Activated naive CD4-positive, alpha-beta T cell treated with anti-CD3 and anti-CD28 coated beads, Interleukin-2, amount 50 U/mL, for 24 hours (primary cell): ENCODE results near the gene CILP2.

ENCODE experiments used
- H3K27ac Mint-ChIP-seq: one replicate; pipeline ENCODE4 v1.8.0; 2021; ENCODE audit warnings: mild to moderate bottlenecking, mixed read lengths
- H3K27me3 Mint-ChIP-seq: one replicate; pipeline ENCODE4 v1.8.0; 2021; ENCODE audit warnings: mixed read lengths
- H3K36me3 Mint-ChIP-seq: one replicate; pipeline ENCODE4 v1.8.0; 2021; ENCODE audit warnings: mixed read lengths
- H3K4me1 Mint-ChIP-seq: one replicate; pipeline ENCODE4 v1.8.0; 2021; ENCODE audit warnings: mixed read lengths
- H3K4me3 Mint-ChIP-seq: one replicate; pipeline ENCODE4 v1.8.0; 2021; ENCODE audit warnings: mild to moderate bottlenecking, mixed read lengths
- H3K9me3 Mint-ChIP-seq: one replicate; pipeline ENCODE4 v1.8.0; 2021; ENCODE audit warnings: mixed read lengths

CILP2 gene

GRCh38 chr19:19544257-19544953 is 6.3 kb downstream of the CILP2 start:
- Mint-ChIP-seq H3K4me3 (no peak overlapping the region), H3K4me1 (peaks cover 9% of the 10 kb centered on the region), H3K36me3 (no peaks in the 10 kb centered on the region), H3K9me3 (no peaks in the 10 kb centered on the region), H3K27ac (no peak overlapping the region), H3K27me3 (no peaks in the 10 kb centered on the region)

- Mint-ChIP-seq H3K27me3 (no peaks in the 10 kb centered on the region), H3K36me3 (no peaks in the 10 kb centered on the region), H3K27ac (no peak overlapping the region), H3K9me3 (no peaks in the 10 kb centered on the region), H3K4me1 (peaks cover 9% of the 10 kb centered on the region), H3K4me3 (no peak overlapping the region)
These were observed 7.0 kb downstream of the CILP2 start for GRCh38 chr19:19544954-19545591.

- H3K4me1 Mint-ChIP-seq, result peaks cover 6% of the 10 kb centered on the region
- no peaks in the 10 kb centered on the region for H3K27me3 Mint-ChIP-seq
- H3K9me3 Mint-ChIP-seq, result no peaks in the 10 kb centered on the region
- H3K27ac Mint-ChIP-seq, result no peak overlapping the region
- H3K36me3 Mint-ChIP-seq, result no peaks in the 10 kb centered on the region
- H3K4me3 Mint-ChIP-seq, result no peak overlapping the region
These were observed 7.6 kb downstream of the CILP2 start for GRCh38 chr19:19545707-19546106.

GRCh38 chr19:19546751-19547162 is 8.7 kb downstream of the CILP2 start:
- Mint-ChIP-seq H3K9me3 (no peaks in the 10 kb centered on the region), H3K4me3 (no peak overlapping the region), H3K27ac (no peak overlapping the region), H3K27me3 (no peaks in the 10 kb centered on the region), H3K36me3 (no peaks in the 10 kb centered on the region), H3K4me1 (no peaks in the 10 kb centered on the region)

- H3K9me3 Mint-ChIP-seq, result no peaks in the 10 kb centered on the region
- no peak overlapping the region for H3K27ac Mint-ChIP-seq
- no peaks in the 10 kb centered on the region for H3K27me3 Mint-ChIP-seq
- H3K36me3 Mint-ChIP-seq, result no peaks in the 10 kb centered on the region
- no peaks in the 10 kb centered on the region for H3K4me1 Mint-ChIP-seq
- no peak overlapping the region for H3K4me3 Mint-ChIP-seq
These were observed 9.7 kb downstream of the CILP2 start for GRCh38 chr19:19547674-19548336.

- no peaks in the 10 kb centered on the region for H3K9me3 Mint-ChIP-seq
- no peaks in the 10 kb centered on the region for H3K4me1 Mint-ChIP-seq
- no peaks in the 10 kb centered on the region for H3K27me3 Mint-ChIP-seq
- no peaks in the 10 kb centered on the region for H3K36me3 Mint-ChIP-seq
- no peak overlapping the region for H3K27ac Mint-ChIP-seq
- no peak overlapping the region for H3K4me3 Mint-ChIP-seq
These were observed 11.1 kb downstream of the CILP2 start for GRCh38 chr19:19548915-19549759.

GRCh38 chr19:19549804-19550464 is 11.9 kb downstream of the CILP2 start:
- H3K27me3 Mint-ChIP-seq, result no peaks in the 10 kb centered on the region
- H3K27ac Mint-ChIP-seq, result no peak overlapping the region
- no peaks in the 10 kb centered on the region for H3K36me3 Mint-ChIP-seq
- no peaks in the 10 kb centered on the region for H3K9me3 Mint-ChIP-seq
- no peak overlapping the region for H3K4me3 Mint-ChIP-seq
- peaks cover 4% of the 10 kb centered on the region for H3K4me1 Mint-ChIP-seq

GRCh38 chr19:19550485-19550929 is 12.4 kb downstream of the CILP2 start:
- no peak overlapping the region for H3K27ac Mint-ChIP-seq
- H3K27me3 Mint-ChIP-seq, result no peaks in the 10 kb centered on the region
- no peaks in the 10 kb centered on the region for H3K36me3 Mint-ChIP-seq
- no peaks in the 10 kb centered on the region for H3K9me3 Mint-ChIP-seq
- no peak overlapping the region for H3K4me3 Mint-ChIP-seq
- H3K4me1 Mint-ChIP-seq, result peaks cover 4% of the 10 kb centered on the region

- H3K36me3 Mint-ChIP-seq, result no peaks in the 10 kb centered on the region
- no peak overlapping the region for H3K4me3 Mint-ChIP-seq
- H3K27ac Mint-ChIP-seq, result no peak overlapping the region
- no peaks in the 10 kb centered on the region for H3K27me3 Mint-ChIP-seq
- H3K4me1 Mint-ChIP-seq, result peaks cover 4% of the 10 kb centered on the region
- H3K9me3 Mint-ChIP-seq, result no peaks in the 10 kb centered on the region
These were observed 13.1 kb downstream of the CILP2 start for GRCh38 chr19:19550972-19551852.

- Mint-ChIP-seq H3K27me3 (no peaks in the 10 kb centered on the region), H3K36me3 (no peaks in the 10 kb centered on the region)
These were observed 13.8 kb downstream of the CILP2 start for GRCh38 chr19:19551853-19552192.

GRCh38 chr19:19552798-19553197 is 14.7 kb downstream of the CILP2 start:
- H3K9me3 Mint-ChIP-seq, result no peaks in the 10 kb centered on the region
- H3K27ac Mint-ChIP-seq, result no peak overlapping the region
- H3K27me3 Mint-ChIP-seq, result no peaks in the 10 kb centered on the region
- H3K4me3 Mint-ChIP-seq, result no peak overlapping the region
- H3K36me3 Mint-ChIP-seq, result no peaks in the 10 kb centered on the region
- peaks cover 4% of the 10 kb centered on the region for H3K4me1 Mint-ChIP-seq

More at GRCh38 chr19:19551853-19552192, 13.8 kb downstream of the CILP2 start:
- Mint-ChIP-seq H3K27ac (no peak overlapping the region), H3K9me3 (no peaks in the 10 kb centered on the region), H3K4me3 (no peak overlapping the region), H3K4me1 (peaks cover 4% of the 10 kb centered on the region)

- Mint-ChIP-seq H3K9me3 (no peaks in the 10 kb centered on the region), H3K27me3 (no peaks in the 10 kb centered on the region), H3K4me3 (no peak overlapping the region), H3K4me1 (peaks cover 4% of the 10 kb centered on the region), H3K36me3 (no peaks in the 10 kb centered on the region), H3K27ac (no peak overlapping the region)
These were observed 15.6 kb downstream of the CILP2 start for GRCh38 chr19:19553670-19554069.

- Mint-ChIP-seq H3K9me3 (no peaks in the 10 kb centered on the region), H3K4me1 (peaks cover 10% of the 10 kb centered on the region), H3K36me3 (no peaks in the 10 kb centered on the region), H3K27me3 (no peaks in the 10 kb centered on the region), H3K27ac (no peak overlapping the region), H3K4me3 (no peak overlapping the region)
These were observed 16.3 kb downstream of the CILP2 start for GRCh38 chr19:19554074-19555023.
